Kidney (tissue), 14 donors: ENCODE results near the gene IL17A. TPM values are rescaled to one million over a fixed set of nuclear protein-coding genes. Genes with fewer than 3 reads are reported as not detected.
A peak's percentile ranks its signal among the peaks of the same experiment; 100 is the strongest.

ENCODE experiments used
- DNase-seq, 5 donors: peaks; one replicate each; pipeline ENCODE4 v3.0.0-alpha.2; 2013 to 2020
- FAIRE-seq: peaks from 2 replicates; lab custom pipeline; 2012; peaks lifted over from hg19 to GRCh38; lab: Jason Lieb, UNC
- H3K27ac ChIP-seq, 2 donors: one replicate each; pipeline ENCODE4 v1.7.0; 2013; ENCODE audit warnings: low read depth in 2 of 2, low read length in 2 of 2, inconsistent platforms in 1 of 2
- H3K27me3 ChIP-seq: one replicate; pipeline ENCODE4 v1.7.1; 2013; ENCODE audit warnings: low read length, inconsistent platforms; ENCODE audit not compliant: control insufficient read depth, insufficient read depth
- H3K36me3 ChIP-seq, 3 donors: one replicate each; pipeline versions ENCODE4 v1.7.0 to v1.7.1; 2013; ENCODE audit warnings: low read length in 3 of 3, control low read depth in 1 of 3, inconsistent platforms in 1 of 3; ENCODE audit not compliant: insufficient read depth in 3 of 3, control insufficient read depth in 2 of 3
- H3K4me1 ChIP-seq, 3 donors: one replicate each; pipeline versions ENCODE4 v1.7.0 to v1.7.1; 2013; ENCODE audit warnings: low read length in 3 of 3, inconsistent platforms in 1 of 3, low read depth in 1 of 3; ENCODE audit not compliant: control insufficient read depth in 2 of 3, insufficient read depth in 2 of 3
- H3K4me3 ChIP-seq, 3 donors: one replicate each; pipeline versions ENCODE4 v1.7.0 to v1.8.1; 2013; ENCODE audit warnings: low read length in 3 of 3, control low read depth in 1 of 3, inconsistent platforms in 1 of 3
- H3K9ac ChIP-seq, 3 donors: one replicate each; pipeline versions ENCODE4 v1.7.0 to v1.7.1; 2013; ENCODE audit warnings: low read length in 3 of 3, control low read depth in 1 of 3, inconsistent platforms in 1 of 3
- H3K9me3 ChIP-seq, 3 donors: one replicate each; pipeline versions ENCODE4 v1.7.0 to v1.7.1; 2013; ENCODE audit warnings: low read length in 3 of 3, control low read depth in 1 of 3, inconsistent platforms in 1 of 3; ENCODE audit not compliant: control insufficient read depth in 2 of 3, insufficient read depth in 1 of 3
- intact Hi-C: fragments of 100-400 bp; cut with DNase I; formaldehyde crosslinking; loops from one replicate; pipeline ENCODE4 v1.11.1; 2022
- polyA plus RNA-seq: library from polyadenylated mRNA; stranded (reverse); fragments of 350-450 nt; fragmentation: Illumina TruSeq; extraction: RNeasy Lipid Tissue Mini Kit (QIAGEN cat#74804); gene quantifications from one replicate; pipeline ENCODE4 v1.2.3, GENCODE V29; 2014; ENCODE audit warnings: low read depth, low replicate concordance; ENCODE audit not compliant: insufficient read depth
- total RNA-seq: library from RNA; stranded (reverse); fragmentation: NEBNext Ultra II Directional; extraction: Animal tissue kit (Norgen Biotek cat#: 25700); gene quantifications from one replicate; pipeline ENCODE4 v1.2.1, GENCODE V29; 2021
- TF ChIP-seq, protein P1 (sequence below): IDR thresholded peaks from 3 replicates; pipeline ENCODE4 v1.5.1; 2012; ENCODE audit warnings: mild to moderate bottlenecking, moderate library complexity, borderline replicate concordance; ENCODE audit not compliant: insufficient read depth; ENCODE audit errors: extremely low read depth
- donor health status: control.
- donor health status: control.
- donor health status: control.
- donor health status: control.
- donor health status: control.
- donor health status: DM: yes; HTN: yes; CAD: no.
- donor health status: Normal renal cell carcinoma (clear cell type).

IL17A gene
- total and polyA plus RNA-seq, 2 donors from 2014 or later = not detected

DNA sequence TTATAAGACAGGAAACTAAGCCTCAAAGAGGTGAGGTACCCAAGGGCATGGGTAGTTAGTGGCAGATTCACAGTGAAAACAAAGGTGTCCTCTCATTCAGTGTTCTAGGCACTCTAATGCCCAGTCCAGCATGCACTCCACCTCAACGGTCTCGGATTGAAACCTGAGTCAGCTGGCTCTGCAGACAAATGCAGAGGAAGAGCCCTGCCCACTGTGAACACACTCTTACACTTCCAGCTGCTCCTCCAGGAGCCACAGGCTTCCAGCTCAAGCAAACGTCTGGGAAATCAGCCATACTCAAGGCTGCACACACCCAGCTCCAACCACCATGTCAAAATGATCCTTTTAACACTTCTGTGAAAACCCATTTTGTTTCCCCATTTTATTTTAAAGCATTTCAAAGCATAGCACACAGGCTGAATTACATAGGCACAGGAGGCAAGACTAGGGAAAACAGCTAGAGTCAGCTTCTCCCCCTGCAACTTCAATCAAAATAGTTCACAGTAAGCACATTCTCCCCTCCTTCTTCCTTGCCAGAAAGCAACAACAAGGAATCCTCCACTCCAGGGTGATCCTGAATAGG, 3.0 kb upstream of the IL17A start:
- Histone ChIP-seq H3K9ac (no peak overlapping the region), H3K36me3 (no peaks in the 10 kb centered on the region), H3K9me3 (no peaks in the 10 kb centered on the region), H3K4me1 (no peaks in the 10 kb centered on the region), H3K4me3 (no peak overlapping the region), H3K27me3 (no peaks in the 10 kb centered on the region), H3K27ac (no peak overlapping the region)
- DNase-seq = peak in 2 of 5 donors; percentile 3 to 12
- TF ChIP-seq, protein P1, sequence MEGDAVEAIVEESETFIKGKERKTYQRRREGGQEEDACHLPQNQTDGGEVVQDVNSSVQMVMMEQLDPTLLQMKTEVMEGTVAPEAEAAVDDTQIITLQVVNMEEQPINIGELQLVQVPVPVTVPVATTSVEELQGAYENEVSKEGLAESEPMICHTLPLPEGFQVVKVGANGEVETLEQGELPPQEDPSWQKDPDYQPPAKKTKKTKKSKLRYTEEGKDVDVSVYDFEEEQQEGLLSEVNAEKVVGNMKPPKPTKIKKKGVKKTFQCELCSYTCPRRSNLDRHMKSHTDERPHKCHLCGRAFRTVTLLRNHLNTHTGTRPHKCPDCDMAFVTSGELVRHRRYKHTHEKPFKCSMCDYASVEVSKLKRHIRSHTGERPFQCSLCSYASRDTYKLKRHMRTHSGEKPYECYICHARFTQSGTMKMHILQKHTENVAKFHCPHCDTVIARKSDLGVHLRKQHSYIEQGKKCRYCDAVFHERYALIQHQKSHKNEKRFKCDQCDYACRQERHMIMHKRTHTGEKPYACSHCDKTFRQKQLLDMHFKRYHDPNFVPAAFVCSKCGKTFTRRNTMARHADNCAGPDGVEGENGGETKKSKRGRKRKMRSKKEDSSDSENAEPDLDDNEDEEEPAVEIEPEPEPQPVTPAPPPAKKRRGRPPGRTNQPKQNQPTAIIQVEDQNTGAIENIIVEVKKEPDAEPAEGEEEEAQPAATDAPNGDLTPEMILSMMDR = no peak
- intact Hi-C loops = no loop called here
- FAIRE-seq = no peak

DNA sequence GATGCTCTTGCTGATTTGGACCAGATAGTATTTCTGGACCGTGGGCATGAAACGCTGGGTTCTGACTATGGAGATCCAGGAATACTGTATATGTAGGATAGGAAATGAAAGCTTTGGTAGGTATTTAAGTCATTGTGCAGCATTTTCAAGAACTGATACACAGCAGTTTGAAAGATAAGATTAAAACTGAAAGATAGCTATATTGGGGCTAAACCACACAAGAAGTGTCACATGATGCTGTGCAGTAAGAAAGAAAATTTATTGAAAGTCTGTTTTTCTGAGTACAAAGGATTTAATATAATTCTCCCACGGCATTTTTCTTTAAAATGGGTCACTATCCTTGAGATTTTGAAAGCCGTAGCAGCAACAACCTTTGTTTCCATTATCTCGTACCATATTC, 305 bp downstream of the IL17A start:
- no peaks in the 10 kb centered on the region for H3K27me3 ChIP-seq
- H3K4me3 ChIP-seq = no peak overlapping the region
- no peaks in the 10 kb centered on the region for H3K36me3 ChIP-seq
- intact Hi-C loops = no loop called here
- FAIRE-seq = no peak
- H3K27ac ChIP-seq = no peak overlapping the region
- no peak for DNase-seq
- no peaks in the 10 kb centered on the region for H3K4me1 ChIP-seq
- H3K9me3 ChIP-seq = no peaks in the 10 kb centered on the region
- H3K9ac ChIP-seq = no peak overlapping the region
- TF ChIP-seq, protein P1 = no peak

DNA sequence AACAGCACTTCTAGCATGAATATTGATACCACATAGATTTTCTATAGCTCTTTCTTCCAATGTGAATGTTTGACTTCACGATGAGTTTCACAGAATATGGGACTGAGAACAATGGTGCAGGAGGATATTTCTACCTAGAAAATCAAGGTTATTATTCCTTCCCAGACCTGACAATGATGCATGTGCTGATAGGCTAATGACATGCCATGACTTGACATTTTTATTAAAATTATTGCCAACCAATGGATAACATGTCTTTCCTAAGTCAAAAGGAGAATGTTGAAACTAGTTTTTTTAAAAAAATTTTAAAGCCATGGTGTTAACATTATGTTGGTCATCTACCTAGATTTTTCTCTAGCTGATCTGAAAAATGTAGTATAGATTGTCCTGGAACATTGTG, 923 bp downstream of the IL17A start:
- intact Hi-C loops = no loop called here
- Histone ChIP-seq H3K36me3 (no peaks in the 10 kb centered on the region), H3K4me1 (no peaks in the 10 kb centered on the region), H3K4me3 (no peak overlapping the region), H3K27me3 (no peaks in the 10 kb centered on the region), H3K9me3 (no peaks in the 10 kb centered on the region), H3K9ac (no peak overlapping the region), H3K27ac (no peak overlapping the region)
- TF ChIP-seq, protein P1 = no peak
- DNase-seq (no peak), FAIRE-seq (no peak)

DNA sequence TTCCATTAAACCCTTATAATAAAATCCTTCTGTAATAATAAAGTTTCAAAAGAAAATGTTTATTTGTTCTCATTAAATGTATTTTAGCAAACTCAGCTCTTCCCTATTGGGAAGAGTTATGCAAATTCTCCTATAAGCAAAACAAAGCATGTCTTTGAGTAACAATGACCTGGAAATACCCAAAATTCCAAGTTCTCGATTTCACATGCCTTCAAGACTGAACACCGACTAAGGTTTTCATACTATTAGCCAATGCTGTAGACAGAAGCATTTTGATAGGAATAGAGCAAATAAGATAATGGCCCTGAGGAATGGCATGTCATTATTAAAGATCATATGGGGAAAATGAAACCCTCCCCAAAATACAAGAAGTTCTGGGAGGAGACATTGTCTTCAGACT, 3.8 kb downstream of the IL17A start:
- Histone ChIP-seq H3K4me3 (no peak overlapping the region), H3K36me3 (no peaks in the 10 kb centered on the region), H3K27me3 (no peaks in the 10 kb centered on the region), H3K9ac (no peak overlapping the region), H3K4me1 (no peaks in the 10 kb centered on the region), H3K27ac (no peak overlapping the region), H3K9me3 (no peaks in the 10 kb centered on the region)
- DNase-seq = no peak
- intact Hi-C loops = no loop called here
- TF ChIP-seq, protein P1 = no peak
- no peak for FAIRE-seq
